ENCODE data around the gene DLG2. TPM values are rescaled to one million over a fixed set of nuclear protein-coding genes. Genes with fewer than 3 reads are reported as not detected.

Gene DLG2
- total RNA-seq, 1 donor from 2014 or later, result 0.26 TPM

GRCh38 chr11:83933008-83933407 is 1694.1 kb downstream of the DLG2 start:
- no peak overlapping the region for H3K4me3 ChIP-seq (ENCODE audit: low read depth, low read length)
- no peaks in the 10 kb centered on the region for H3K36me3 ChIP-seq (ENCODE audit: control insufficient read depth, insufficient read depth, low read length)
- FAIRE-seq (no peak), DNase-seq (ENCODE audit: low read depth) (no peak)
- TF ChIP-seq, protein P1, sequence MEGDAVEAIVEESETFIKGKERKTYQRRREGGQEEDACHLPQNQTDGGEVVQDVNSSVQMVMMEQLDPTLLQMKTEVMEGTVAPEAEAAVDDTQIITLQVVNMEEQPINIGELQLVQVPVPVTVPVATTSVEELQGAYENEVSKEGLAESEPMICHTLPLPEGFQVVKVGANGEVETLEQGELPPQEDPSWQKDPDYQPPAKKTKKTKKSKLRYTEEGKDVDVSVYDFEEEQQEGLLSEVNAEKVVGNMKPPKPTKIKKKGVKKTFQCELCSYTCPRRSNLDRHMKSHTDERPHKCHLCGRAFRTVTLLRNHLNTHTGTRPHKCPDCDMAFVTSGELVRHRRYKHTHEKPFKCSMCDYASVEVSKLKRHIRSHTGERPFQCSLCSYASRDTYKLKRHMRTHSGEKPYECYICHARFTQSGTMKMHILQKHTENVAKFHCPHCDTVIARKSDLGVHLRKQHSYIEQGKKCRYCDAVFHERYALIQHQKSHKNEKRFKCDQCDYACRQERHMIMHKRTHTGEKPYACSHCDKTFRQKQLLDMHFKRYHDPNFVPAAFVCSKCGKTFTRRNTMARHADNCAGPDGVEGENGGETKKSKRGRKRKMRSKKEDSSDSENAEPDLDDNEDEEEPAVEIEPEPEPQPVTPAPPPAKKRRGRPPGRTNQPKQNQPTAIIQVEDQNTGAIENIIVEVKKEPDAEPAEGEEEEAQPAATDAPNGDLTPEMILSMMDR (IDR thresholded peaks at IDR 0.05; ENCODE audit: insufficient read depth, low read length, severe bottlenecking), result no peak
- no peaks in the 10 kb centered on the region for H3K27me3 ChIP-seq (ENCODE audit: control insufficient read depth, insufficient read depth, low read length)

DNA sequence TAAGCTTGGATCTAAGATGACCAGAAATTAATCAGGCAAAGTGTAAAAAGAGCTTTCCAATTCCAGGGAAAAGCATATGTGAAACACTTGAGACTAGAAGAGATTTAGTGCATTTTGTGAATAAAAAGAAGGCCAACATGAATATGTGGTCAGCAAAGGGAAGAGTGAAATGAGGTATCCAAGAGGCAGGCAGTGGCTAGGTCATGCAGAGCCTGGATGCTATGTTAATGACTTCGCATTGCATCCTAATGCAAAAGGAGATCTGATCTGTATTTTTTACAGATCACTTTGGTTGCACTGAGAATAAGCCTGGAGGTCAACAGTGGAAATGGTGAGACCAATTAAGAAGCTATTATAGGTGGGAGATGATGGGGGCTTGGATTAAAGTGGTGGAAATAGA is 1699.7 kb downstream of the DLG2 start:
- H3K36me3 ChIP-seq (ENCODE audit: control insufficient read depth, insufficient read depth, low read length), result no peaks in the 10 kb centered on the region
- DNase-seq (ENCODE audit: low read depth) (no peak), FAIRE-seq (no peak)
- H3K27me3 ChIP-seq (ENCODE audit: control insufficient read depth, insufficient read depth, low read length), result no peaks in the 10 kb centered on the region
- TF ChIP-seq, protein P1 (IDR thresholded peaks at IDR 0.05; ENCODE audit: insufficient read depth, low read length, severe bottlenecking), result no peak
- H3K4me3 ChIP-seq (ENCODE audit: low read depth, low read length), result no peak overlapping the region

DNA sequence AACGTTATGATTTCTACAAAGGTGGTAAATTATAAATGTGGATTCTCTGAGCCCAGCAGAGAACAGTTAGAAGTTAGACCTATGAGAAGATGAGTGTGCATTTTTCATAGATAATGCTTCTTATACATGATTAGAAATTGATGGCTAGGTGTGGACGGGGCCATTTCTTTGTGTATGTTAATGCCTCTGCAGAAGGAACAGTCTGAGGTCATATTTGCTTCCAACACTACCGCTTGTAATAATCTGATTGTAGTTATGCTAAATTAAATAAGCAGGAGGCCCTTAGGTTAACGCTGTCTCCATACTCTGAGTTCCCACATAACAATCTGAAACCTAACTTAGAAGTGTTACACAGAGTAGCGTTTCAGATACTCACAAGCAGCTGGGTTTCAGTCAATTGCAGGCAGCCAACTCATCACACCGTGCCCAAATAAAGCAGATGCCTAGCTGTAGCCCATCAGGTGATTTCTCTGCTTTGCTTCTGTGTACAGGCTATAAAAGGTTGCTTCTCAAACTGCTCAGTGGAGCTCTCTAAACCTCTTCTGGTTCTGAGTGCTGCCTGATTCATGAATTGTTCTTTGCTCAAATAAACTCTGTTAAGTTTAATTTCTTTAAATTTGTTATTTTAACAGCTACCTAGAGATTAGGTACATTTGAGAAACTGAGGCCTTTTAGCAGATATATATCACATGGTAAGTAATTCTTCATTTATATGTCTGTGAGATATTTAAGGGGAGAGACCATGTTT is 1702.2 kb downstream of the DLG2 start:
- Histone ChIP-seq H3K4me3 (ENCODE audit: low read depth, low read length) (no peak overlapping the region), H3K27me3 (ENCODE audit: control insufficient read depth, insufficient read depth, low read length) (no peaks in the 10 kb centered on the region), H3K36me3 (ENCODE audit: control insufficient read depth, insufficient read depth, low read length) (no peaks in the 10 kb centered on the region)
- TF ChIP-seq, protein P1 (IDR thresholded peaks at IDR 0.05; ENCODE audit: insufficient read depth, low read length, severe bottlenecking), result no peak
- no peak for FAIRE-seq
- DNase-seq (ENCODE audit: low read depth), result no peak

GRCh38 chr11:83923961-83924360 is 1703.2 kb downstream of the DLG2 start:
- no peaks in the 10 kb centered on the region for H3K27me3 ChIP-seq (ENCODE audit: control insufficient read depth, insufficient read depth, low read length)
- FAIRE-seq, result no peak

GRCh38 chr11:83922953-83923352 is 1704.2 kb downstream of the DLG2 start:
- Histone ChIP-seq H3K4me3 (ENCODE audit: low read depth, low read length) (no peak overlapping the region), H3K36me3 (ENCODE audit: control insufficient read depth, insufficient read depth, low read length) (no peaks in the 10 kb centered on the region), H3K27me3 (ENCODE audit: control insufficient read depth, insufficient read depth, low read length) (no peaks in the 10 kb centered on the region)
- TF ChIP-seq, protein P1 (IDR thresholded peaks at IDR 0.05; ENCODE audit: insufficient read depth, low read length, severe bottlenecking), result no peak
- DNase-seq (ENCODE audit: low read depth) (no peak), FAIRE-seq (no peak)

More at GRCh38 chr11:83923961-83924360, 1703.2 kb downstream of the DLG2 start:
- H3K4me3 ChIP-seq (ENCODE audit: low read depth, low read length), result no peak overlapping the region
- TF ChIP-seq, protein P1 (IDR thresholded peaks at IDR 0.05; ENCODE audit: insufficient read depth, low read length, severe bottlenecking), result no peak
- DNase-seq (ENCODE audit: low read depth), result no peak
- H3K36me3 ChIP-seq (ENCODE audit: control insufficient read depth, insufficient read depth, low read length), result no peaks in the 10 kb centered on the region

DNA sequence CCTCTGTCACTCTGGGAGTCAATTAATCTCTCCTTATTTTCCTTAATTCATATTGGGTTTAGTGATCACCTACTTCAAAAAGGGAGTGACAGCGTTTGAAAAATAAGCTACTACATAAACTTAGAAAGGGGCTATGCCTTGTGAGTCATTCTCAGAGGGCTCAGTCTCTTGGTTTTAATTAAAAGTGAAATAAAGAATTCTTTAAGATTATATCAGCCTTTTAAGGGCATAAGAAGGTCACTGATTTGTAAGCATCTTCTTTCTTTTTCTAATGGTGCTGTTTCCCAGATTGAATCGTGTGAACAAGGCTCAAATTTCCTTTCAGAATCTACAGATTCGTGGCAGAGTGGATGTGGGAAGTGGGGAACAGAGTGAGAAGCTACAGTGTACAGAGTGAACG is 1704.8 kb downstream of the DLG2 start:
- DNase-seq (ENCODE audit: low read depth) (no peak), FAIRE-seq (no peak)
- H3K4me3 ChIP-seq (ENCODE audit: low read depth, low read length), result no peak overlapping the region
- H3K27me3 ChIP-seq (ENCODE audit: control insufficient read depth, insufficient read depth, low read length), result no peaks in the 10 kb centered on the region
- H3K36me3 ChIP-seq (ENCODE audit: control insufficient read depth, insufficient read depth, low read length), result no peaks in the 10 kb centered on the region
- TF ChIP-seq, protein P1 (IDR thresholded peaks at IDR 0.05; ENCODE audit: insufficient read depth, low read length, severe bottlenecking), result no peak

All from bronchial epithelial cell (primary cell).